ENCODE measurements around the gene KRTAP10-7.

GRCh38 chr21:44581158-44581557, 19.2 kb upstream of the KRTAP10-7 start:
- TF ChIP-seq CTCF (conservative IDR thresholded peaks at IDR 0.05) (no peak), ZFX (IDR thresholded peaks at IDR 0.05) (no peak)
